NCI-H460 (cell line): ENCODE data around the gene ITGB5. TPM values are rescaled to one million over a fixed set of nuclear protein-coding genes. Genes with fewer than 3 reads are reported as not detected.

Source experiments
- DNase-seq: peaks from one replicate; pipeline ENCODE4 v3.0.0-alpha.2; 2016; ENCODE audit warnings: low read depth; ENCODE audit errors: extremely low read depth
- total RNA-seq: library from RNA; depleted of rRNA; stranded (reverse); fragments of >200 nt; shearing (Covaris generic); gene quantifications from 2 replicates; pipeline ENCODE4 v1.2.3, GENCODE V29; 2014

ITGB5 gene
- total RNA-seq, 1 experiment from 2014 or later: 127 TPM

DNA sequence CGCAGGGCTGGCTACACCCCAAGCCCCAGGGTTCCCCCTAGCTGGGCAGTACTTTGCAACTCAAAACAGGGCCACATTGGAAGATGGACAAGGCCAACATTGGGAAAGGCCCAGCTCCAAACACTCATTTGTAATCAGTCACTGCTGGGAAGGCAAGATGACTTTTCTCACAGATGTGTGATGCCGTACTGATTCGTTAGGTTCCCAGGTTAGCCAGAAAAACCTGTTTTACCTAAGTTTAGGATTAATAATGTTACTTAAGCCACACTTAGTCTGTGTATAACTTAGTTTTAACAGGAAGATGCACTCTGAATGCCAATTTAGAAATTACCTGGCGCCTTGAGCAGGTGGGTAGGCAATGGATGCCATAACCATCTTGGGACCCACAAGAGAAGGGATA is 71.0 kb downstream of the ITGB5 start:
- no peak for DNase-seq

DNA sequence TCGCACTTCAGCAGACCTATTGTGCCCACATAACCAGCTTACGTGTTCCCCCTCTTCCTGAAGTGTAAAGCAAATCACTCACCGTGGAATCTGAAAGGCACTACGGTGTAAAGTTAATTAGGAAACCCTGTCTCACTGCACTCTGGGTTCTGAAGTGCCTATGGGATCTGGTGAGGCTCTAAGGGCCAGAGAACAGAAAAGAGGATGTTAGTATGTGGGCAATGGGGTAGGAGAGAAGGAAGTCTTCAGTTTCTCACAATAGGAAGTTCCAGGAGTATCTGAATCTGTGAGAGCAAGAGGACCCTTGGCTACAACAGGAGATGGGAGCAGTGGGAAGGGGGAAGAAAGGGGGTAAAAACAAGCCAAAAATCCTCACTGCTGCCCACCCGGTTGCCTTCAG is 71.4 kb downstream of the ITGB5 start:
- DNase-seq: no peak

DNA sequence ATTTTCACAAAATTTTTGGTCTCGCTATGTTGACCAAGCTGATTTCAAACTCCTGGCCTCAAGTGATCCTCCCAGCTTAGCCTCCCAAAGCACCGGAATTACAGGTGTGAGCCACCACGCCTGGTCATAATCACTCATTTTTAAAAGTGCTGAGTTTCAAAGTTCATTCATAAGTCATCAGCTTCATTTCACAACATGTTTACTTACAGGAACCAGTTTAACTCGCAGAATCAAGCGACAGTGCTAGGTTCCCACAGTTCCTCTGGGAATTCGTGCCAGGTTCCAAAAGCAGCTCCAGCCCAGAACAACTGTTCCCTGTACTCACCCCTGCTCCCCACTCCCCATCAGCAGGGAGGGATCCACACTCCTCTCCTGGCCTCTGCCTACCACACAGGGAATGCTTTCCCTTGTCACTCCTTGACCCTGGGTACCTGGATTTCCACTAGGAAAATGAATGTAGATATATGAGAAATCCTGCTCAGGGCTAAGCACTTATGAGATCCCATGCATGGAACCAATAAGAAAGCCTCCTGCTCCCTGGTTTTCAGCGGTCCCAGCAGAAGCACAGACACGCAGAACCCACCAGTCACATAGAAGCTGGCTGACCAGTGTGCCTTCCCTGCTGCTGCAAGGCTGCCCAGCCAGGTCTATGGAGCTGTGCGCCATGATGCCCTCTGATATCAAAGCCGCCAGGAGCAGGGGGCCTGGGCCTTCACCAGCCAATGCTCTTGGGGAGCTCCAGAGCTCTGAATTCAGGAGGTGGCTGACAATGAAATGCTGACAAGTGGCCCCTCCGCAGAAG is 72.3 kb downstream of the ITGB5 start:
- DNase-seq: no peak

DNA sequence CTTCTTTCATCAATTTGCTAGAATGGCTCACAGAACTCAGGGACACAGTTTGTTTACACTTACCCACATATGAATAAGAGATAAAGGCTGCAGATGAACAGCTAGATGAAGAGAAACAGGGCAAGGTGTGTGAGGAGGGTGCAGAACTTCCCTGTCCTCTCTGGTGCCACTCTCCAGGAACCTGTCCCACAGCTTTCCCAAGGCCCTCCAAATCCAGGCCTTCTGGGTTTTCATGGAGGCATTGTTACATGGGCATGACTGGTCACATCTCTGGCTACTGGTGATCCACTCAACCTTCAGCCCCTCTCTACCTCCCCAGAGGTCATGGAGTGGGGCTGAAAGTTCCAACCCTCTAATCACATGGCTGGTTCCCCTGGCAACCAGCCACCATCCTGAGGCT is 73.6 kb downstream of the ITGB5 start:
- DNase-seq: no peak

DNA sequence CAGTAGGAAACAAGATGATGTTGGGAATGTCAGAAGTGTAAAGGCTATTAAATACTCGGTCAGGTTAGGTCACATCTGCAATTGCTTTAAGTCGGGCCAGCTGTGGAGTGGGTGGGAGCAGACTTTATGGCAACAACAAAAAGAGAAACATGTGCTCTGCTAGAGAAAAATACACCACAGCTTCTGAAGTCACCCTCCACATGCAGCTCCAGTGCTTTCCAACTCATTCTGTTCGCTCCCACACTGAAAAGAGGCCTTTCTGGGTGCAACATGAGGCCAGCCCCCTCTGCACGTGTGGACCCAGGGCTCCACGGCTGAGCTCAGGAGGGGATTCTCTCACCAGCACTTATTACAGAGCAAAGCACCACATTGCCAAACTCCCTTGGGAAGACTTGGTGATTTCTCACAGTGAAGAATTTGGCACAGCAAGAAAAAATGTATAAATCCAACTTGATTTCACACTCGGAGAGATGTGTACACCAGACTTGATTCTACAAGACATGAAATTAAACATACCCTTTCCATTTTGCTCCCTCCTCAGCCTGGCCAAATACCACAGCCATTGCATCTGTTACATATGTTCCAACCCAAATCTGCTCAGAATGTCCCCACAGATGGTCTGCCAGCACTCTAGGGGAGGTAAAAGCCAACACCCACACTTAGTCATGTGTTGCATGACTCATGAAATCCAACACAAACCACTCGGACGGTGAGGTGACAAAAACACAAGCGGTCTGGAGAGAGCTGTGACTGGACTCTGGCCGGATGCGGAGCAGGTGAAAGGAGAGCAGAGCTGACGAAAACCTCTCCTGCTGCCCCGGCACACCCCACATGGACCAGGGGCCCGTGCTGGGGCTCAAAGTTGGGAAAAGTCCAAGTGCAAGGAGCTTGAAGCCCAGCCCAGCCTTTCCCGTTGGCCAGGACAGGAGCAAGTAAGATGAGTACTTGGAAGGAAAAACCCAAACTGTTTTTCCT is 74.6 kb downstream of the ITGB5 start:
- DNase-seq: peak; percentile 71

DNA sequence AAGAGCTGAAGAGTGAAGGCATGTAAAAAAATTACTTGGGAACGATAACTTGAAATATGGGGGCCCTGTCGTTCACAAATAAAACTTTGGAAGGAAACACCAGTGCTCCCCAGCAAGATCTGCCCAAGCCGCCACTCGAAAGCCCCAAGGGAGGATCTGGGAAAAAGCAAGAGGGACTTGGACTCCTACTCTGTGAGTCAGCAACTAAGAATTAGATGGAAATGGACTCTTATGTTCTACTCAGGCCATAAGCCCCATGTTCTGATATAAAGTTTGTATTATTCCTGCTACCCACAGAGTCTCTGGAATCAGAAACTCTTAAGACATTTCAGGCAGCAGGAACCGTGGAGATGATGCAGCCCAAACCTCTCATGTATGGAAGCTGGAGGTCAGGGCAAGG is 75.7 kb downstream of the ITGB5 start:
- DNase-seq: no peak

DNA sequence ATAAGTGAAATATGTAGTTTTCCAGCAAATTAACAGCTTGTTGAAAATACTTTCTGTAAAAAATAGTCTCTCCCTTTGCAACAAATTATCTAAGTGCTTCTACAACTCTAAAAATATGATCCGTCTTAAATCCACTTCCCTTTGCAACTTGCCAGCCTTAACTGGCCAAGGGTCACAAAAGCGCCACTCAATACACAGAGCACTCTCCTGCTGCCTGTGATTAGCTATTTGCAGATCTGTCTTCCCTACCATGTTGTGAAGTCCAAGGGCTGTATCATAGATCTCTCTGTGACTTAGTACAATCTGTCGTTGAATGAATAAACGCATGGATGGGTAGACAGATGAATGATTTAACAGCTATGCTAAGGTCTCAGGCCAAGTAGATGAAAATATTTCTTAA is 76.2 kb downstream of the ITGB5 start:
- DNase-seq: no peak

DNA sequence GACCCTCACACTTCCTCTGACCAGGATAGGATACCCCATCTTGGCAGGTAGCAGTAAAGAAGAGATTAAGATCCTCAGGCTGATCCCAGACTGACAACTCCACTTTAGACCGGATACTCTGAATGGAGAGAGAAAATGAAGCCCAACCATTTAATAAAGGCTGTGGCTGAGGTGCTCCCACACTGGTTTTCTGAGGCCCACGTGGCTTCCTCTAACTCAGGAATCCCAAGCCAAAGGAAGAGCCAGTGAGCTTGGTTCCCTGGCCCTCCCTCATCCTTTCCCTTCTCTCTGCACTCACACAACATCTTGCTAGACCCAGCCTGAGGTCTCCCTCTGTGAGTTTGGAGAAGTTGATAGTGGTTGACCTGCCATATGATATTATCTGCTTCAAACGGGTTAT is 78.1 kb downstream of the ITGB5 start:
- no peak for DNase-seq

DNA sequence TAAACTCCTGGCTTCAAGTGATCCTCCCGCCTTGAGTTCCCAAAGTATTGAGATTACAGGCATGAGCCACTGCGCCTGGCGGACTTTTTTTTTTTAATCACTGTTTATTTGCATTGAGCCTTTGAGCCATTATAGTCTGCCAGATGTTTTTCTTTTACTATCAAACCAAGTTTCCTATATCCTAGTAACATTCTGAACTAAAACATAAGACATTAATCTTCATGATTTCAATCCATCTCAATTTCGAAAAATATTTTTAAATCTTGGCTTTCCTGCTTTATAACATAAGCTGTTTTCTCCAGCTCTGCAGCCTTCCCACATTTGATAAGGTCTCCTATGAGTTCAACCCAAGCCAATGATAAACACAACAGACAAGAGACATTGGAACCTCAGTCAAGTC is 81.5 kb downstream of the ITGB5 start:
- no peak for DNase-seq

DNA sequence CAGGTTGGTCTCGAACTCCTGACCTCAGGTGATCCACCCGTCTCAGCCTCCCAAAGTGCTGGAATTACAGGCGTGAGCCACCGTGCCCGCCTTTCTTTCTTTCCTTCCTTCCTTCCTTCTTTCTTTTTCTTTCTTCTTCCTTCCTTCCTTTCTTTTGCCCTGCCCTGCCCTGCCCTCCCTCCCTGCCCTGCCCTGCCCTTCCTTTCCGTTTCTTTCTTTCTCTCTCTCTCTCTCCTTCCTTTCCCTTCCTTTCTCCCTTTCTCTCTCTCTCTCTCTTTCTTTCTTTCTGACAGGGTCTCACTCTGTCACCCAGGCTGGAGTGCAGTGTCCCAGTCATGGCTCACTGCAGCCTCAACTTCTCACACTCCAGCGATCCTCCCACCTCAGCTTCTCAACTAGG is 82.3 kb downstream of the ITGB5 start:
- DNase-seq: no peak

DNA sequence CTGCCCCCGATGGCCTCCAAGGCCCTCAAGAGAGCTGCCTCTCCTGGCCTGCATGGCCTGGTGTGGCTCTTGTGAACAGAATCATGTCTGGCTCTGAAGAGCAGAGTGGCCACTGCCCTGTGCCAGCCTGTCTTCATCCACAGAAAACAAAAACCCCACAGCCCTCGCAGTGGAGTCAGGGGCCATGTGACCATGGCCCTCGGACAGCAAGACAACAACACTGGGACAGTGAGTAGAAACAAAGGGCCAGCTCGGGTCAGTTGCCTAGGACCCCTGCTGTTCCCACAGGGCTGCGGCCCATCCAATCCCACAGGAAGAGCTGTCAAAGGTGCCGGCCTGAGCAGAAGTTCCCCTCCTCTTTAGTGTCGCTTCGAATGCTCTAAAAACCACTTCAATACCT is 84.5 kb downstream of the ITGB5 start:
- DNase-seq: no peak

DNA sequence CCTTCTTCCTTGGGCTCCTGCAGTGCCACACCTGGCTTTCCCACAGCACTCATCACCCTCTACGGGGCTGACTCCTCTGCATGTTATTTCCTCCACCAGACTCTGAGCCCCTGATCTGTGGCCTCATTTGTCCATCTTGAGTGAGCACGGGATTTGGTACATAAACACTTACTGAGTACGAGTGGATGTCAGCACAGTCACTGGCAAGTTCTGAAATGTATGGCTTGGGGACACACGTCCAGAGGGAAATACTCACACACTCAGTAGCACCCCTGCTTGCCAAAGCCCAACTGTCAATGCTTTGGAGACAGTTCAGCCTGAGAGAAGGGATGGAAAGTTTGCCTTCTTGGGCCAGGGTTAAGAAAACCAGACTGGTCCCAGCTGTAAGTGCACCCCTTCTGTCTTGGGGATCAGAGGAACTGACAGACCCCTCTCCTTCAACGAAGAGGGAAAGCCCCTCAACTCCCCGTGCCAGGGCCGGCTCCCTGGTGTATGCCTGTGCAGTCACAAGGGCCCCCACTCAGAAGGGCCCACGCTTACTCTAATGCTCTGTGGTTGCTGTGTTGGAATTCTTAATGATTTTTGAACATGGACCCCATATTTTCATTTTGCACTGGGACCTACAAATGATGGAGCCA is 85.0 kb downstream of the ITGB5 start:
- DNase-seq: no peak

DNA sequence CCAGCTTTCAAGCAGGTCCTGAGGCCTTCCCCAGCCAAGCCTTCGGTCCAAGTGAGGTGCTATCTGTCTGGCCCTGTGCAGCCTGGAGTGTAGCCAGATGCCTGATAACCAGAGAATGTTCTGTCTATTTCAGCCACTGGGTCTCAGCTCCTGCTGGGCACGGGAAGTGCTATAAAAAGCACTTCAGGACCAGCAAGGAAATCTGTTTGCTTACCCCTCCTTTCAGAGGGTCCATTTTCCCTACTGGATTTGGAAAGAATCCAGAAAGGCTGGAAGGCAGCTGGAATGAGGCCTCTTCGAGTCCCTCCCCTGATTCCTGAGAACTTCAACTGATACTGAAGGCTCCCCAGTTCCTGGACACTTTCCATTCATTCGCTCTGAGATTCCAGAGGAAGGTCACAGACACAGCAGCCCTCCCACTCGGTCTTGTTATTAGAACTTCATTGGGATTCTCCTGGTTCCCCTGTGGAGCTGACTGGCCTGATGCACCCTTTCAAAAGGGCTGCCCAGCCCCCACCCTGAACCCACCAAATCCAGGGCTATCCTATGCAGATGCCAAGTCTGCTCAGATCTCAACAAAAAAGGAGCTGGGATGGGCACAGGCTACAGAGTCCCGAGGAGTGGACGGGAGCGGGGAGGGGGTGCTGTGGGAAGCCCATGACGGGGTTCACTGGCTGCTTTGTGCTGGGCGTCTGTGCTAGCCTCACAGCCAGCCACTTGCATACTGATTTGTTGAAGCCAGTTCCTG is 86.5 kb downstream of the ITGB5 start:
- DNase-seq: no peak

DNA sequence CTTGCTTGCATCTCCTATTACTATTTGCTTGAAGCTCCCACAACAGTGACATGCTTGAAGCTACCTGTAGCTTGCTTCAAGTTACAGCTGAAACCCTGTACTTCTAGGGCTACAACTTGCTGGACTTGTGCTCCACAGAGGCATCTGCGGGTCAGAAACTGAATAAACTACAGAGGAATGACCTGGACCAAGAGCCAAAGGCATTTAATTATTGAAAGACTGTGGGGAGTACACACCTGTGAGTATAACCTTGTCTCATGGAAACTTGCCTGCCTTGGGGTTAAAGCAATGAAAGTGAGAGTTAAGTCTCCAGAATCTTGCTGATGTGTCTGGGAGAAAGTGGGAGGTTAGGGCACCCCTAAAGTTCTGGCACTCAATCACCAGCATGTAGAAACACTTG is 87.1 kb downstream of the ITGB5 start:
- DNase-seq: no peak

DNA sequence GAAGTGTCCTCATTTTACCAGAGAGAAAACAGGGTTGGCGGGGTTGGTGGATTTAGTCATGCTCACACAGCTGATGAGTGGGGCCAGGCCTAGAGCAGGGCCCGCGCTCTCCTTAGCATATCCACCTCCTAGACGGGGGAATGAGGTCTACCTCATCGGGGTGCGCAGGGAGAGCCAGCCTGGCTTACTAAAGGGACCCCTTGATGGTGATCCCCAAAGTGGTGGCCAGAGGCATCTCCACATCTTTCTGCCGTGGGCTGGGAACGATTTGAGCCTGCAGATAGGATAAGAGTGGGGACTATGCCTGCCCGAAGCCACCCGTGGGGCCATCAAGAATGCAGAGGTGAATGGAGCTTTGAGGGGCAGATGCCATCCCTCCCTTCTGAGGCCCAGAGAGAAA is 87.5 kb downstream of the ITGB5 start:
- no peak for DNase-seq

DNA sequence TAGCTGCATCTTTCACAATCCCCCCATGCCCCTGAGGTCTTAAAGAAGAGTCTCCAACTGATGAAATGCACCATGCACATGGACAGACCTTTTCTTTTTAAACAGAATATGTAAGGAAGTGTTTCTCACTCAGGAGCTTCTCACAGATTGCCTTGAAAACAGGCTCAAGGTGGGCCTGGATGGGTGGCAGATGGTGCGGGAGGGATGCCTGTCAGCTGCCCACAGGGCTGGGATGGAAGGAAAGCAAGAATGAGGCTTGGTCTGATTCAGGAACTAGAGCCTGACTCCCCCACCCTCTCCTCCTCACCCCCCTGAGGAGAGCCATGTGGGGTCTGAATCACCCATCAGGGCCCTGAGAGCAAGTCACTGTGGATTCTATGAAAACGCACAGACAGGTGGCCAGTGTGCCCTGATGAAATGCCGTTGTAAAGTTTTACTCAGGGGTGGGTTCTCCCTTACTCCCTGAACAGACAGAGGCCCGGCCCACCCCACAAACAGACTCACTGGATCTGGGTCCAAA is 89.7 kb downstream of the ITGB5 start:
- DNase-seq: no peak

DNA sequence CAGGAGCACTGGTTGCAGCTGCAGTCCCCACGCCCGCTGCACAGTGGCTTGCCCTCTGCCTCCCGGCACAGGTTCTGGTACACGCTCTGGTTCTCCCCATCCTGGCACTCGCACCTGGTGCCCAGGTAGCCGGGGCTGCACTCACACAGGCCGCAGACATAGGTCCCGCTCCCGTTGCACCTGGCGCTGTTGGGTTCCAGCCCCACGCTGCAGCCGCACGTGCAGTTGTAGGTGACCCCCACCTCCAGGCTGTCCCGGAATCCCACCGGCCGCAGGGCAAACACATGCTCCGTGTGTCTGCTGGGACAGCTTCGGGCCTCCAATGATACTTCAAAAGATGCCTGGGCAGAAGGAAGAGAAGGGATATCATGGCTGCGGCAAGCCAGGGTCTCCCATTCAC is 90.7 kb downstream of the ITGB5 start:
- DNase-seq: no peak

DNA sequence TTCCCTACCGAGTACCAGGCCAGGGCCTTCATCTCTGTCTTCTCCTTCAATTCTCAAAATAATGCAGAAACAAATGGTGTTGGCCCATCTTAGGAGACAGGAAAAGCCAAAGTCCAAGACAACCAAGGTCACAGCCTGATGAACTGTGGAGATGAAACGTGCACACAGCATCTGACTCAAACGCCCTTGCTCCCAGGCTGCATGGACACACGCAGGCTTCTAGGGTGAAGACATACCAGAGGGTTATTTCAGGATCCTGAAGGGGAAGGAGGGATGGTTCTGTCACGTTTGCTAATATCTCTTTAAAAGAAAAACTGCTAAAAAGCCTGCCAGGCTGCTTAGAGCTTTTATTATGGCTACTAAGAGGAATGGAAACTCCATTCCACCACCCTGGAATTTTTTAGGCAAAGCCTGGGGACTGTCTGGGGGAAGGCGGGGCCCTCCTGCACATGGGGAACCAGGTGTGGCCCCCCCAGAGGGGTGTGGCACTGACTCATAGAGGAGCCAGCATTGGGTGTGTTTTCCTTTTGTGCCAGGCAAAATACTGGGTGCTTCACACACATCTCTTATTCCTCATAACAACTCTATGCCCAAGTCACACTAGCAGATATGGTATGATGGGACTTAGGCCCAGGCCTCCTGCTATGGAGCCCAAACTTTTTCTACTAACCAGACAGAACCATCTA is 94.0 kb downstream of the ITGB5 start:
- no peak for DNase-seq

DNA sequence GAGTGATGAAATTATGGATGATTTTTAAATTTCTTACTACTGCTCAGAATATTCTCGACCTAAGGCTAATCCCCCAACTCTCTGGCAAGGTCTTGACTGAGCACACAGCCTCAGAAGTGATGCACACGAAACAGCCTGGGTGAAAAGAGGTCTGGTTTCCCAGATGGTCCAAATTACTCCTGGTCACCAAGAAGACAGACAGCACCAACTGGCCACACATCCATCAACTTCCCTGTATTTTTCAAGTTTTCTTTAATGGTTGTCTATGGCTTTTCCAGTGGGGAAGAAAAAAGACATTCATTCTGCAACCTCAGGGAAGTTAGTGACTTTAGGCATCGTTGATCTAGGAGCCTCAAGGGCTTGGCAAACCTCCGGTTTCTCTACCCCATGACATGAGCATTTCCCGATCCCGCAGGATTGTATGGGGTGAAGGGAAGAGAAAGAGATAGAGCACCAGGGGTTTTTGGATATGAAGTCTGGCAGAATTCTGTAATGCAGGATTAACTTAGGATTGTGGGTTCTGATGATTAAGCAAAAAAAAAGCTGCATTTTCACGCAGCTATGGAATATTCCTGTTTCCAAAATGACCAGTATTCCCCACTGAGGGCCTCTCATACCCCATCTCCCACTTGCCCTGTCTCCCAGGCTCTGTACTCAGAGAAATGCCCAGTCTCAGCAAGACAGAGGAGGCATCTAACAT is 94.7 kb downstream of the ITGB5 start:
- no peak for DNase-seq
